ENCODE data around the gene HTR2C. TPM values are rescaled to one million over a fixed set of nuclear protein-coding genes. Genes with fewer than 3 reads are reported as not detected.
"Not testable (repeated sequence)": the region's sequence is repeated elsewhere in the genome, so short reads cannot be mapped to it uniquely, and the experiment has no call there.

Gene HTR2C
- total RNA-seq, result not detected

GRCh38 chrX:114583646-114584374 is at the start of gene HTR2C:
TSS of gene HTR2C (plus strand) at chrX:114584086. CDS start at chrX:114726937, 142,851 bp downstream.
- no peak within 1 kb of the TSS for H3K27ac Mint-ChIP-seq

DNA sequence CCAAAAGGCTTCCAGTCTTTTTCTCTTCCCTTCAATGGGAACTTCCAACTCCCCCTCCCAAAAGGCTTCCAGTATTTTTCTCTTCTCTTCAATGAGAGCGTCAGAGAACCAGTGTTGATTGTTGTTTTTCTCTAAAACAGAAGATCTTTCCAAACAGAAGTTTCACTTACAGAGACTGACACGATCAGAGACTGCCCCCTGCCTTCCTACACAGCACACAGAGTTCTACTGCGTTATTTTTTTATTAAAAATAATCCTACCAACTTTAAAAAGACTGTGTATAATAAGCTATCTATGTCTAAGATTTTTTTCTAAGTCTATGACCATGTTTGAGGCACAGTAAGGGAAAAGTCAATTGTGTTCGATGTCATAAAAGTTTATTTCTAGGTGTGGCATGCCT is 3.5 kb upstream of the HTR2C start:
- DNase-seq (ENCODE audit: low spot score), result no peak
- Mint-ChIP-seq H3K4me1 (ENCODE audit: low read depth in 2 of 2) (peaks cover 0 to 3% of the 10 kb centered on the region in 2 donors), H3K27me3 (peaks cover 8 to 24% of the 10 kb centered on the region in 2 donors), H3K36me3 (peaks cover 4% of the 10 kb centered on the region), H3K27ac (no peak overlapping the region), H3K4me3 (no peak overlapping the region), H3K9me3 (no peaks in the 10 kb centered on the region)
- no peak for ATAC-seq

More at GRCh38 chrX:114583646-114584374, at the start of gene HTR2C:
- ATAC-seq (no peak), DNase-seq (ENCODE audit: low spot score) (no peak)
- Mint-ChIP-seq H3K9me3 (no peaks in the 10 kb centered on the region), H3K4me3 (no peak within 1 kb of the TSS), H3K36me3 (peaks cover 4% of the 10 kb centered on the region), H3K4me1 (ENCODE audit: low read depth in 2 of 2) (peaks cover 0 to 3% of the 10 kb centered on the region in 2 donors), H3K27me3 (peaks cover 8 to 23% of the 10 kb centered on the region in 2 donors)

DNA sequence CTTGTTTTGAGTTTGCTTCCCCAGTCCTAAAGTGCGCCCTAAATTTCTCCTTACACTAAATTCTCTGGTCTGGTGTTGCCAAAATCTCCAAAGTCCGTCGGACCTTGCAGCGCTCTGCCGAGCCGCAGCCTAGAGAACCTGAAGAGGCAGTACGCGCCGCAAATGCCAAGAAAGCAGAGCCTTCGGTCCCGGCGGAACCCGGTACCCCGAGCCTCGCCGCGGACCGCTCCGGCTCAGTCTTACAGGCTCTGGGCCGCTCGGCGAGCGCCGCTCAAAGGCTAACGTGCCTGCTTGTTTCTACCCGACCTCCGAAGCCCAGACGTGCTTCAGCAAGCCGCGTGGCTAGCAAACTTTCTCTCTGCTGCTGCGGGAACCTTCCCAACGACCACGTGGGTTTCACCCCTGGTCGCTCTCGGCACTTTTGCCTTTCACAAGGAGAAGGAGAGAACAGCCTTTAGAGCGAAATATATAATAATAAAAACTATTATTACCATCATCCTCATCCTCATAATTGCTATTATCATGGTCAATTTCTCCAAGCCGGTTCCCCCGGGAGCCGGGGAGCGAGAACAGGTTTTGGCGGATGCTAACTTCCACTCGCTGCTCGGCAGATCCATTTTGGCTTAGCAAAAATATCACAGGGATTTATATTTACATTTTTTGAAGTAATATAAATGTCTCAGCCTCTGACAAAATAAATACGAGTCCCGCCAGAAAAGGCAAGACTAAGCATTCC is 2.2 kb upstream of the HTR2C start:
- peaks cover 8 to 24% of the 10 kb centered on the region in 2 donors for H3K27me3 Mint-ChIP-seq
- DNase-seq (ENCODE audit: low spot score), result no peak
- H3K4me3 Mint-ChIP-seq, result no peak overlapping the region
- H3K27ac Mint-ChIP-seq, result no peak overlapping the region
- peaks cover 0 to 3% of the 10 kb centered on the region in 2 donors for H3K4me1 Mint-ChIP-seq (ENCODE audit: low read depth in 2 of 2)
- peaks cover 4% of the 10 kb centered on the region for H3K36me3 Mint-ChIP-seq
- H3K9me3 Mint-ChIP-seq, result no peaks in the 10 kb centered on the region
- no peak for ATAC-seq

GRCh38 chrX:114582264-114582632 is 1.6 kb upstream of the HTR2C start:
- Mint-ChIP-seq H3K27ac (no peak overlapping the region), H3K9me3 (no peaks in the 10 kb centered on the region), H3K36me3 (peaks cover 4% of the 10 kb centered on the region), H3K4me3 (no peak overlapping the region), H3K27me3 (peaks cover 8 to 24% of the 10 kb centered on the region in 2 donors), H3K4me1 (ENCODE audit: low read depth in 2 of 2) (peaks cover 0 to 3% of the 10 kb centered on the region in 2 donors)
- DNase-seq (ENCODE audit: low spot score) (no peak), ATAC-seq (no peak)

DNA sequence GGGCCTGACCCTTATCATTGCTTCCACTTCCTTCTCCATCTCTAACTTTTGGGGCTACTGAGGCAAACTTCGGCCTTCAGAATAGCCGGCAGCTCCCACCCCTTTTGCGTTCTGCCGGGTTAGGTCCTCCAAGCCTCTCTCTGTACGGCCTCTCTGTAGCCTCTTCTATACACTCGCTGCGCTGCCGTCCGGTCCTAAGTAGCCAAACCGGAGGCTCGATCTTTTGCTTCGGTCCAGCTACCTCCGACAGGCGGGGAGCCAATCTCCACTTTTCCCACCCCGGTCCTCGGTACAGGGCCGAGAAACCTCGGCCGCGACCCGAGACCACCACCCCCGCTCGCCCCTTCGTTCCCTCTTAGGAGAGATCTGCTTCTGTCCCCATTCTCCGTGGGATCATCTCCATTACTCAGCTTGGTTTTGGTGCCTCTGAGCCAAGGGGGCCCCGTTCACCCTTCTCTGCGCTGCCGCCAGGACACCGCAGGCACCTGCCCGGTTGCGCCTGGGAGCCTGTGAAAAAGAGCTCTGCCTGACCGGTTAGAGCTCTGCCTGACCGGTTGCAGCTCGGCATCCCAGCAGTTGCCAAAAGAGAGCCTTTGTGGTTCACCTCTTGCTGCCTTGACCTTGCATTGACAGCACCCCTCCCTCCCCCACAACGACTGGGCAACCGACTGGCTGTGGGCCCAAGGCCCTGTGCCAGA is 1.0 kb upstream of the HTR2C start:
- DNase-seq (ENCODE audit: low spot score) (no peak), ATAC-seq (no peak)
- peaks cover 4% of the 10 kb centered on the region for H3K36me3 Mint-ChIP-seq
- H3K4me1 Mint-ChIP-seq (ENCODE audit: low read depth in 2 of 2), result peaks cover 0 to 3% of the 10 kb centered on the region in 2 donors
- no peak overlapping the region for H3K27ac Mint-ChIP-seq
- H3K9me3 Mint-ChIP-seq, result no peaks in the 10 kb centered on the region
- H3K27me3 Mint-ChIP-seq, result peaks cover 8 to 24% of the 10 kb centered on the region in 2 donors
- H3K4me3 Mint-ChIP-seq, result no peak overlapping the region

DNA sequence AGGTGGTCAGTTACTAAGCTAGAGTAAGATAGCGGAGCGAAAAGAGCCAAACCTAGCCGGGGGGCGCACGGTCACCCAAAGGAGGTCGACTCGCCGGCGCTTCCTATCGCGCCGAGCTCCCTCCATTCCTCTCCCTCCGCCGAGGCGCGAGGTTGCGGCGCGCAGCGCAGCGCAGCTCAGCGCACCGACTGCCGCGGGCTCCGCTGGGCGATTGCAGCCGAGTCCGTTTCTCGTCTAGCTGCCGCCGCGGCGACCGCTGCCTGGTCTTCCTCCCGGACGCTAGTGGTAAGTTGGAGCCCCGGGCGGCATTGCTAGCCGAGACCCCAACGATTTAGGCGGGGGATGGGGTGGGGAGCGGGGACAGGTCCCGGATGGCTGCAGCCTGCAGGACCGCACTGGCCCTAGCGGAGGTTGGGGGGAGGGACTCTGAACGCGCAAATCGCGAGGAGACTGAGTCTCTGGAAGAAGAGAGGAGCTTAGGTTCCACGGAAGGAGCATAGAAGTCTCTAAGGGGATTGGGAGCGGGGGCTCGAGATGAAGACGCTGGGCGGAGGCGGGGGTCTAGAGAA is 573 bp downstream of the HTR2C start:
- ATAC-seq (no peak), DNase-seq (ENCODE audit: low spot score) (no peak)
- peaks cover 4% of the 10 kb centered on the region for H3K36me3 Mint-ChIP-seq
- H3K4me3 Mint-ChIP-seq, result no peak overlapping the region
- no peak overlapping the region for H3K27ac Mint-ChIP-seq
- H3K4me1 Mint-ChIP-seq (ENCODE audit: low read depth in 2 of 2), result peaks cover 0 to 3% of the 10 kb centered on the region in 2 donors
- H3K9me3 Mint-ChIP-seq, result no peaks in the 10 kb centered on the region
- peaks cover 8 to 22% of the 10 kb centered on the region in 2 donors for H3K27me3 Mint-ChIP-seq

GRCh38 chrX:114584983-114585842 is 1.3 kb downstream of the HTR2C start:
- no peak overlapping the region for H3K27ac Mint-ChIP-seq
- H3K36me3 Mint-ChIP-seq, result peaks cover 4% of the 10 kb centered on the region
- no peak overlapping the region for H3K4me3 Mint-ChIP-seq
- no peaks in the 10 kb centered on the region for H3K9me3 Mint-ChIP-seq
- H3K27me3 Mint-ChIP-seq, result peaks cover 8 to 21% of the 10 kb centered on the region in 2 donors
- no peak for DNase-seq (ENCODE audit: low spot score)
- peaks cover 0 to 3% of the 10 kb centered on the region in 2 donors for H3K4me1 Mint-ChIP-seq (ENCODE audit: low read depth in 2 of 2)
- ATAC-seq, result no peak

- no peak for ATAC-seq
- H3K4me1 Mint-ChIP-seq (ENCODE audit: low read depth in 2 of 2), result no peaks in the 10 kb centered on the region
- no peak overlapping the region for H3K27ac Mint-ChIP-seq
- peaks cover 0 to 5% of the 10 kb centered on the region in 2 donors for H3K27me3 Mint-ChIP-seq
- DNase-seq (ENCODE audit: low spot score), result no peak
- no peak overlapping the region for H3K4me3 Mint-ChIP-seq
- H3K36me3 Mint-ChIP-seq, result no peaks in the 10 kb centered on the region
- H3K9me3 Mint-ChIP-seq, result no peaks in the 10 kb centered on the region
Measured at GRCh38 chrX:114591121-114591520, 7.2 kb downstream of the HTR2C start.

- Mint-ChIP-seq H3K9me3 (no peaks in the 10 kb centered on the region), H3K4me3 (no peak overlapping the region), H3K36me3 (no peaks in the 10 kb centered on the region), H3K27ac (no peak overlapping the region), H3K27me3 (peaks cover 0 to 3% of the 10 kb centered on the region in 2 donors), H3K4me1 (ENCODE audit: low read depth in 2 of 2) (no peaks in the 10 kb centered on the region)
- no peak for ATAC-seq
- DNase-seq (ENCODE audit: low spot score), result no peak
Measured at GRCh38 chrX:114599305-114599704, 15.4 kb downstream of the HTR2C start.

GRCh38 chrX:114599911-114600310 is 16.0 kb downstream of the HTR2C start:
- no peak for DNase-seq (ENCODE audit: low spot score)
- Mint-ChIP-seq H3K36me3 (no peaks in the 10 kb centered on the region), H3K9me3 (no peaks in the 10 kb centered on the region), H3K4me1 (ENCODE audit: low read depth in 2 of 2) (no peaks in the 10 kb centered on the region), H3K27me3 (peaks cover 0 to 3% of the 10 kb centered on the region in 2 donors), H3K4me3 (no peak overlapping the region), H3K27ac (no peak overlapping the region)
- ATAC-seq, result no peak

DNA sequence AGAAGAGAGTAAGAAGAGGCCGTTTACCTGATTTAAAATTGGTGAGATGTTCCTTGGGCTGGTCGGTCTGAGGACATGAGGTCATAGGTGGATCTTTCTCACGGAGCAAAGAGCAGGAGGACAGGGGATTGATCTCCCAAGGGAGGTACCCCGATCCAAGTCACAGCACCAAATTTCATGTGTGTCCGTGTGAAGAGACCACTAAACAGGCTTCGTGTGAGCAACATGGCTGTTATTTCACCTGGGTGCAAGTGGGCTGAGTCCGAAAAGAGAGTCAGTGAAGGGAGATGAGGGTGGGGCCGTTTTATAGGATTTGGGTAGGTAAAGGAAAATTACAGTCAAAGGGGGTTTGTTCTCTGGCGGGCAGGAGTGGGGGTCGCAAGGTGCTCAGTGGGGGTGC is 22.7 kb downstream of the HTR2C start:
- H3K4me1 Mint-ChIP-seq (ENCODE audit: low read depth in 2 of 2); H3K36me3 Mint-ChIP-seq; H3K27ac Mint-ChIP-seq; ATAC-seq; DNase-seq (ENCODE audit: low spot score); H3K4me3 Mint-ChIP-seq; H3K9me3 Mint-ChIP-seq; H3K27me3 Mint-ChIP-seq: not testable (repeated sequence)

DNA sequence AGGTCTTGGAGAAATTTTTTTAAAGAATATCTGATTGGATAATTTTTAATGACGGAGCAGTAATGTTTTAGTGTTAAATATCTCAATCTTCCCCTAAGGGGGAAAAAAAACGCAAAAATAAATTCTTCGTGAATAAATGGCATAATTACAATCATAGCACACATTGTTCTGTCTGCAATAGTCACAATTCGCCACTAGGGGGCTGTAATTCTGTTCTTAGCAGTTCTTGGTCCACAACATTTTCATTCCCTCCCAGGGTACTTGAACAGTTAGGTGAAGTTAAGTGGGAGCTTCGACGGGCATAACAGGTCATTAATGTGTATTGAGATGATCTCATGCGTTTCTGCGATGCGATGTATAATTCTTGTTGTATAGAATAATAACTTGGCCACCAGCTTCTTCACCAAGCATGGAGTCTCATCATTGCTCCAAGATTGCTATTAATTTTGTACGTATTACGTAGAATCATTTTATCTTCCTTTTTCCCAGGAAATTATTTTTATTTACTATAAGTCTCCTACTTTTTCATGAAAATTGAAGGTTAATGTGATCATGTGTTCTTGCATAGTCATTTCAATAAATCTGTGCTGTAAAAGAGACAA is 27.2 kb downstream of the HTR2C start:
- DNase-seq (ENCODE audit: low spot score) (peak; percentile 59), ATAC-seq (no peak)
- H3K27me3 Mint-ChIP-seq, result peaks cover 0 to 4% of the 10 kb centered on the region in 2 donors
- H3K4me3 Mint-ChIP-seq, result no peak overlapping the region
- H3K27ac Mint-ChIP-seq, result no peak overlapping the region
- H3K4me1 Mint-ChIP-seq (ENCODE audit: low read depth in 2 of 2), result no peaks in the 10 kb centered on the region
- no peaks in the 10 kb centered on the region for H3K9me3 Mint-ChIP-seq
- no peaks in the 10 kb centered on the region for H3K36me3 Mint-ChIP-seq

- Mint-ChIP-seq H3K27ac (no peak overlapping the region), H3K4me3 (no peak overlapping the region), H3K36me3 (no peaks in the 10 kb centered on the region), H3K27me3 (no peaks in the 10 kb centered on the region), H3K4me1 (ENCODE audit: low read depth in 2 of 2) (no peaks in the 10 kb centered on the region), H3K9me3 (no peaks in the 10 kb centered on the region)
- DNase-seq (ENCODE audit: low spot score) (no peak), ATAC-seq (no peak)
Measured at GRCh38 chrX:114615765-114616164, 31.9 kb downstream of the HTR2C start.
